ENCODE measurements around the gene ADAMTS10. TPM values are rescaled to one million over a fixed set of nuclear protein-coding genes. Genes with fewer than 3 reads are reported as not detected.
"Not testable (repeated sequence)": the region's sequence is repeated elsewhere in the genome, so short reads cannot be mapped to it uniquely, and the experiment has no call there.

Gene ADAMTS10
- total and polyA plus RNA-seq, 5 donors = 16.1 to 29.3 (median 21.6) TPM

- 84% methylated on average over 2 of the region's 2 CpGs for WGBS
- no peaks in the 10 kb centered on the region for H3K4me1 ChIP-seq (ENCODE audit: control insufficient read depth, insufficient read depth, low read length)
- H3K27me3 ChIP-seq (ENCODE audit: control insufficient read depth, insufficient read depth) = no peaks in the 10 kb centered on the region
- DNase-seq (no peak), ATAC-seq (no peak)
- no peak overlapping the region for H3K4me3 ChIP-seq (ENCODE audit: low read length)
- H3K27ac ChIP-seq (ENCODE audit: low read length) = no peak overlapping the region
- no peaks in the 10 kb centered on the region for H3K9me3 ChIP-seq (ENCODE audit: control insufficient read depth, low read length)
- intact Hi-C loops (cut with DNase I) = no loop called here
Observed at GRCh38 chr19:8641221-8641907, 30.8 kb upstream of the ADAMTS10 start.

GRCh38 chr19:8640402-8641004, 30.0 kb upstream of the ADAMTS10 start:
- no peaks in the 10 kb centered on the region for H3K9me3 ChIP-seq (ENCODE audit: control insufficient read depth, low read length)
- DNase-seq (peak; percentile 43 to 83 (median 81)), ATAC-seq (peak; percentile 57 to 81)
- WGBS = 56% methylated on average over 12 of the region's 12 CpGs
- no peaks in the 10 kb centered on the region for H3K27me3 ChIP-seq (ENCODE audit: control insufficient read depth, insufficient read depth)
- H3K27ac ChIP-seq (ENCODE audit: low read length) = no peak overlapping the region
- no peak overlapping the region for H3K4me3 ChIP-seq (ENCODE audit: low read length)
- H3K4me1 ChIP-seq (ENCODE audit: control insufficient read depth, insufficient read depth, low read length) = no peaks in the 10 kb centered on the region
- intact Hi-C loops (cut with DNase I) = no loop called here

DNA sequence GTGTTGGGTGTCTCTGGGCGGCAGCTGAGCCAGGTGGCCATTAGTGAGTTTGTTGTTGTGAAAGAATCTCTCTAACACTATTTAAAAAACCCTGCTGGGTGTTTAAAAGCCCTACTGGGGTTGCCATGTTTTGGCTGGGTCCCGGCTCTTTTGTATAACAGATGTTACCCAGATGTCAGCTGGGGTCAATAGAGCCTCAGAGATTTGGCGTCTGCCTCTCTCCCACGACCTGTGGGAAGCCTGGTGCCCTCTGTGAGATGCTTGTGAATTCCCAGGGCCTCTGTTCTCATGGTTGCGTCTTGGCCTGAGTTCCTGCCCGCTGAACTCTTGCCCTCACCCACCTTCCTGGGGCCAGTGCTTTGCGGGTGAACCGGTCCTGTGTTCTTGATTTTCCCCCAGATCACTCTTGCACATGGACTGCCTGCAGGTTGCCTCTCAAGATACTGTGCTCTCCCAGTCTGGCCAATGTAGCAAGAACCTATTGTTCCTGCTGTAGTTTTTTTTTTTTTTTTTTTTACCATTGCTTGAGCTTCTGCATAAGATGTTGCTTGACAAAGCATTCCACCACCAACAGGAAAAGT, 29.4 kb upstream of the ADAMTS10 start:
- 23% methylated on average over 8 of the region's 8 CpGs for WGBS
- H3K27ac ChIP-seq (ENCODE audit: low read length) = no peak overlapping the region
- H3K4me3 ChIP-seq (ENCODE audit: low read length) = no peak overlapping the region
- ATAC-seq (no peak), DNase-seq (no peak)
- intact Hi-C loops (cut with DNase I) = no loop called here
- no peaks in the 10 kb centered on the region for H3K27me3 ChIP-seq (ENCODE audit: control insufficient read depth, insufficient read depth)
- no peaks in the 10 kb centered on the region for H3K9me3 ChIP-seq (ENCODE audit: control insufficient read depth, low read length)
- H3K4me1 ChIP-seq (ENCODE audit: control insufficient read depth, insufficient read depth, low read length) = no peaks in the 10 kb centered on the region

- Histone ChIP-seq H3K27me3 (ENCODE audit: control insufficient read depth, insufficient read depth) (no peaks in the 10 kb centered on the region), H3K4me1 (ENCODE audit: control insufficient read depth, insufficient read depth, low read length) (no peaks in the 10 kb centered on the region), H3K9me3 (ENCODE audit: control insufficient read depth, low read length) (no peaks in the 10 kb centered on the region), H3K27ac (ENCODE audit: low read length) (no peak overlapping the region), H3K4me3 (ENCODE audit: low read length) (no peak overlapping the region)
- intact Hi-C loops (cut with DNase I) = no loop called here
- DNase-seq (peak in 2 of 3 donors; percentile 68 to 75), ATAC-seq (no peak)
- WGBS = 53% methylated on average over 21 of the region's 21 CpGs
Observed at GRCh38 chr19:8638078-8638619, 27.6 kb upstream of the ADAMTS10 start.

- 79% methylated on average over 4 of the region's 4 CpGs for WGBS
- intact Hi-C loops (cut with DNase I) = not testable (repeated sequence)
Observed at GRCh38 chr19:8637070-8637469, 26.6 kb upstream of the ADAMTS10 start.

DNA sequence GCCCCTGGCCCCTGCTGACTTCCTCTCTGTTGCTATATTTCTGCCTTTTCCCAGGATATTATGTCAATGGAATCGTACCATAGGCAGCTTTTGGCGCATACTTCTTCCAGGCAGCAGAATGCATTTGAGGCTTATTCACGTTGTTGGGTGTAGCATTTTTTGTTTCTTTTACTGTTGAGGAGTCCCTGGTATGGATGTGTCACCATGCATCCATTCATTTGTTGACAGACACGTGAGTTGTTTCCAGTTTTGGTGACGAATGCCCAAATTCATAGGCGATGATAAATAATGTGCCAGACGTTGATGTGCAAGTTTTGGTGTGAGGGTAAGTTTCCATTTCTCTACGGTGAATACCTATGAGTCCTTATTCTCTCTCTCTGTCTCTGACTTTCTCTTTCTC, 24.9 kb upstream of the ADAMTS10 start:
- ATAC-seq (no peak), DNase-seq (no peak)
- Histone ChIP-seq H3K27me3 (ENCODE audit: control insufficient read depth, insufficient read depth) (no peaks in the 10 kb centered on the region), H3K27ac (ENCODE audit: low read length) (no peak overlapping the region), H3K9me3 (ENCODE audit: control insufficient read depth, low read length) (no peaks in the 10 kb centered on the region), H3K4me3 (ENCODE audit: low read length) (no peak overlapping the region), H3K4me1 (ENCODE audit: control insufficient read depth, insufficient read depth, low read length) (no peaks in the 10 kb centered on the region)
- WGBS = 76% methylated on average over 8 of the region's 8 CpGs
- intact Hi-C loops (cut with DNase I) = no loop called here

More at GRCh38 chr19:8637070-8637469, 26.6 kb upstream of the ADAMTS10 start:
- DNase-seq; H3K9me3 ChIP-seq (ENCODE audit: control insufficient read depth, low read length); H3K4me3 ChIP-seq (ENCODE audit: low read length); H3K4me1 ChIP-seq (ENCODE audit: control insufficient read depth, insufficient read depth, low read length); ATAC-seq; H3K27me3 ChIP-seq (ENCODE audit: control insufficient read depth, insufficient read depth); H3K27ac ChIP-seq (ENCODE audit: low read length): not testable (repeated sequence)

GRCh38 chr19:8631425-8631819, 20.9 kb upstream of the ADAMTS10 start:
- WGBS = 25% methylated on average over 11 of the region's 11 CpGs
- DNase-seq (peak; percentile 36 to 86 (median 64)), ATAC-seq (peak; percentile 46 to 63)
- H3K9me3 ChIP-seq (ENCODE audit: control insufficient read depth, low read length) = no peaks in the 10 kb centered on the region
- no peaks in the 10 kb centered on the region for H3K27me3 ChIP-seq (ENCODE audit: control insufficient read depth, insufficient read depth)
- intact Hi-C loops (cut with DNase I) = no loop called here
- H3K27ac ChIP-seq (ENCODE audit: low read length) = no peak overlapping the region
- H3K4me3 ChIP-seq (ENCODE audit: low read length) = no peak overlapping the region
- H3K4me1 ChIP-seq (ENCODE audit: control insufficient read depth, insufficient read depth, low read length) = no peaks in the 10 kb centered on the region

GRCh38 chr19:8630796-8631424, 20.4 kb upstream of the ADAMTS10 start:
- Histone ChIP-seq H3K4me3 (ENCODE audit: low read length) (no peak overlapping the region), H3K27me3 (ENCODE audit: control insufficient read depth, insufficient read depth) (no peaks in the 10 kb centered on the region), H3K4me1 (ENCODE audit: control insufficient read depth, insufficient read depth, low read length) (no peaks in the 10 kb centered on the region), H3K9me3 (ENCODE audit: control insufficient read depth, low read length) (no peaks in the 10 kb centered on the region), H3K27ac (ENCODE audit: low read length) (no peak overlapping the region)
- DNase-seq = no peak
- no peak for ATAC-seq
- WGBS = 36% methylated on average over 6 of the region's 6 CpGs
- intact Hi-C loops (cut with DNase I) = no loop called here

DNA sequence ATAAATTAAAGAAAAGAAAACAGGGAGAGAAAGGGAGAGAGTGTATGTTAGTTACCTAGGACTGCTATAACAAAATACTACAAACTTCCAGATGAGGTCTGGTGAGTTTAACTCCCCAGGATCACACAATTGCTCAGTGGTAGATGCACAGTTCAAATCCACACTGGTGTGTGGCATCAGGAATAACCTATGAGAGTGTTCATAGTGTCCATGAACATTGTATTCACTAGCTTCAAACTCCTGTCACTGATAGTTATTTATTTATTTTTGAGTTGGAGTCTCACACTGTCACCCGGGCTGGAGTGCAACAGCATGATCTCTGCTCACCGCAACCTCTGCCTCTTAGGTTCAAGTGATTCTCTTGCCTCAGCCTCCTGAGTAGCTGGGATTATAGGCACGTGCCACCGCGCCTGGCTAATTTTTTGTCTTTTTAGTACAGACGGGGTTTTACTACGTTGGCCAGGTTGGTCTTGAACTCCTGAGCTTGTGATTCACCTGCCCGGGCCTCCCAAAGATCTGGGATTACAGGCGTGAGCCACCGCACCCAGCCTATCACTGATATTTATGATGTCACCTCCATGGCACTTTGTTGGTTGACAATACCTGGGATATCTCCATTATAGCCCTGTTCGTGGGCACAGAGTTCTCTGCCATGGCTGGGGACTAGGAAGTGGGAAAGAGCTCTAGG, 19.6 kb upstream of the ADAMTS10 start, which contains the start of gene NFILZ:
Gene NFILZ (plus strand): TSS at position 638 of the 688 bp plus-strand sequence. CDS start 46,133 bp downstream, outside the sequence.
- intact Hi-C loops (cut with DNase I) = no loop called here
- ATAC-seq = no peak
- H3K4me1 ChIP-seq (ENCODE audit: control insufficient read depth, insufficient read depth, low read length) = no peaks in the 10 kb centered on the region
- no peak for DNase-seq
- H3K27ac ChIP-seq (ENCODE audit: low read length) = no peak within 1 kb of the TSS
- H3K4me3 ChIP-seq (ENCODE audit: low read length) = no peak within 1 kb of the TSS
- H3K27me3 ChIP-seq (ENCODE audit: control insufficient read depth, insufficient read depth) = no peaks in the 10 kb centered on the region
- H3K9me3 ChIP-seq (ENCODE audit: control insufficient read depth, low read length) = no peaks in the 10 kb centered on the region
- WGBS = 90% methylated on average over 11 of the region's 11 CpGs

GRCh38 chr19:8629184-8629583, 18.7 kb upstream of the ADAMTS10 start:
- no peak overlapping the region for H3K4me3 ChIP-seq (ENCODE audit: low read length)
- no peak for DNase-seq
- H3K27me3 ChIP-seq (ENCODE audit: control insufficient read depth, insufficient read depth) = no peaks in the 10 kb centered on the region
- no peaks in the 10 kb centered on the region for H3K9me3 ChIP-seq (ENCODE audit: control insufficient read depth, low read length)
- intact Hi-C loops (cut with DNase I) = no loop called here
- no peaks in the 10 kb centered on the region for H3K4me1 ChIP-seq (ENCODE audit: control insufficient read depth, insufficient read depth, low read length)
- 69% methylated on average over 2 of the region's 2 CpGs for WGBS
- no peak for ATAC-seq
- no peak overlapping the region for H3K27ac ChIP-seq (ENCODE audit: low read length)
